Keratinocyte (primary cell): Measurements from ENCODE around the gene CAVIN1. TPM values are rescaled to one million over a fixed set of nuclear protein-coding genes. Genes with fewer than 3 reads are reported as not detected.

ENCODE experiments used
- DNase-seq: peaks from one replicate; pipeline ENCODE4 v3.0.0-alpha.2; 2011; ENCODE audit warnings: low read depth, missing footprints, low spot score
- FAIRE-seq: peaks from 2 replicates; lab custom pipeline; 2011; peaks lifted over from hg19 to GRCh38; lab: Jason Lieb, UNC
- H2AFZ ChIP-seq: 2 replicates; pipeline ENCODE4 v1.6.0; 2012; ENCODE audit warnings: low read length, control low read depth, inconsistent platforms; ENCODE audit not compliant: control insufficient read depth
- H3K27ac ChIP-seq: 2 replicates; pipeline ENCODE4 v1.5.1; 2011; ENCODE audit warnings: low read length; ENCODE audit not compliant: control insufficient read depth, insufficient read depth
- H3K27me3 ChIP-seq: 3 replicates; pipeline ENCODE4 v1.6.0; 2011; ENCODE audit warnings: low read length; ENCODE audit not compliant: control insufficient read depth, insufficient read depth; ENCODE audit errors: extremely low read depth
- H3K36me3 ChIP-seq, 2 experiments: 2 replicates in 1 of 2; 3 replicates in 1 of 2; pipeline ENCODE4 v1.5.1; 2011; ENCODE audit warnings: low read length in 2 of 2, mild to moderate bottlenecking in 1 of 2; ENCODE audit not compliant: control insufficient read depth in 2 of 2, insufficient read depth in 2 of 2; ENCODE audit errors: extremely low read depth in 1 of 2
- H3K4me1 ChIP-seq: 3 replicates; pipeline ENCODE4 v1.5.1; 2011; ENCODE audit warnings: low read length; ENCODE audit not compliant: control insufficient read depth, insufficient read depth; ENCODE audit errors: extremely low read depth
- H3K4me2 ChIP-seq: 3 replicates; pipeline ENCODE4 v1.6.0; 2011; ENCODE audit warnings: low read depth, low read length; ENCODE audit not compliant: control insufficient read depth, insufficient read depth; ENCODE audit errors: extremely low read depth
- H3K4me3 ChIP-seq, 3 experiments: fragments of 200-600 bp in 1 of 3; sonication (generic) in 1 of 3; 2 replicates in 2 of 3; 3 replicates in 1 of 3; pipeline ENCODE4 v1.5.1; 2011 to 2016; ENCODE audit warnings: low read length in 3 of 3, mild to moderate bottlenecking in 3 of 3, control low read depth in 2 of 3, inconsistent platforms in 1 of 3, low read depth in 1 of 3, mixed read lengths in 1 of 3, mixed run types in 1 of 3, moderate library complexity in 1 of 3; ENCODE audit not compliant: control insufficient read depth in 2 of 3, insufficient read depth in 2 of 3; ENCODE audit errors: extremely low read depth in 1 of 3
- H3K79me2 ChIP-seq: 2 replicates; pipeline ENCODE4 v1.6.0; 2012; ENCODE audit warnings: low read length; ENCODE audit not compliant: control insufficient read depth, insufficient read depth
- H3K9ac ChIP-seq: 3 replicates; pipeline ENCODE4 v1.6.0; 2011; ENCODE audit warnings: low read length; ENCODE audit not compliant: control insufficient read depth, insufficient read depth; ENCODE audit errors: extremely low read depth
- H3K9me1 ChIP-seq: 3 replicates; pipeline ENCODE4 v1.6.0; 2011; ENCODE audit warnings: low read length; ENCODE audit not compliant: control insufficient read depth, insufficient read depth; ENCODE audit errors: extremely low read depth
- H3K9me3 ChIP-seq: 2 replicates; pipeline ENCODE4 v1.5.1; 2012; ENCODE audit warnings: low read depth, low read length; ENCODE audit not compliant: control insufficient read depth
- H4K20me1 ChIP-seq: 3 replicates; pipeline ENCODE4 v1.6.0; 2011; ENCODE audit warnings: low read length; ENCODE audit not compliant: control insufficient read depth, insufficient read depth; ENCODE audit errors: extremely low read depth
- CTCF ChIP-seq, 3 experiments: IDR thresholded peaks in 1 of 3; conservative IDR thresholded peaks in 1 of 3; optimal IDR thresholded peaks in 1 of 3; 2 replicates in 2 of 3; 3 replicates in 1 of 3; pipeline versions ENCODE3 to v1.5.1; 2011; ENCODE audit warnings: low read length in 3 of 3, mild to moderate bottlenecking in 3 of 3, moderate library complexity in 2 of 3, control low read depth in 1 of 3, inconsistent platforms in 1 of 3; ENCODE audit not compliant: insufficient read depth in 2 of 3; ENCODE audit errors: extremely low read depth in 1 of 3
- EZH2 ChIP-seq: IDR thresholded peaks from one replicate; pipeline ENCODE4 v1.6.1; 2012; ENCODE audit warnings: inconsistent platforms, mild to moderate bottlenecking, low read length, moderate library complexity
- dilution Hi-C: fragments of 300-500 bp; cut with MboI; formaldehyde crosslinking; loops from one replicate; pipeline ENCODE4 v1.7.0; 2020; ENCODE audit warnings: low sequenced_read_pairs; ENCODE audit not compliant: extremely low pct_ligation_motif_present
- polyA plus RNA-seq, 5 experiments: library from polyadenylated mRNA; depleted of rRNA in 3 of 5; stranded (reverse) in 3 of 5; stranded (forward) in 1 of 5; unstranded in 1 of 5; fragments of >200 nt; gene quantifications; 1 replicate in 1 of 5; 2 replicates in 3 of 5; 3 replicates in 1 of 5; pipeline versions ENCODE4 v1.2.1 to v1.2.3, GENCODE V29; 2011 to 2012; ENCODE audit warnings: missing spikeins in 2 of 5, low read depth in 1 of 5, low replicate concordance in 1 of 5

Gene CAVIN1
- polyA plus RNA-seq, 1 donor (not counting 4 experiments of a cell fraction or from before 2014, with no cell fraction given): 172 TPM

DNA sequence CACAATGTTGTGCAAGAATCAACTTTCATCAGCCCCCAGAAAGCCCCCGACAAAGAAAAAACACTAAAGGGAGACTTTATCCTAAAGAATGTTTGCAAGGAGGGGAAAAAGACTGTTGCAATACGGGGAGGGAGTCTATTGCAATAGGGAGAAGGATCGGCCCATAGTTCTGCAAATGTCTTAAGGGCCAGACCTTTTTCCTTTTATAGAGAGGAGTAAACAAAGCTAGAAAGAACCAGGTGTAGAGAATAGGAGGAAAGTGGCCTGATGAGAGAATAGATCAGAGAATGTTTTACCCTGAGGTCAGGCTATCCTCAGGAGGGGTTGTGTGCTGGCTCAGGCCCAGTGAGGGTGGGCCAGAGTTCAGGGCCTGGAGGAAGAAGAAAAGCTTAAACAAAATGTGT lies 8.7 kb upstream of the CAVIN1 start:
- Histone ChIP-seq H3K9ac (no peak overlapping the region), H3K9me3 (no peaks in the 10 kb centered on the region), H3K4me1 (peaks cover 12% of the 10 kb centered on the region), H3K36me3 (no peaks in the 10 kb centered on the region), H3K27me3 (no peaks in the 10 kb centered on the region), H2AFZ (no peak overlapping the region), H3K4me3 (no peak overlapping the region), H4K20me1 (no peaks in the 10 kb centered on the region), H3K4me2 (no peak overlapping the region), H3K27ac (no peak overlapping the region), H3K9me1 (no peaks in the 10 kb centered on the region), H3K79me2 (no peaks in the 10 kb centered on the region)
- FAIRE-seq (no peak), DNase-seq (no peak)
- dilution Hi-C loops: no loop called here
- TF ChIP-seq EZH2 (no peak), CTCF (optimal IDR thresholded peaks at IDR 0.05 in 1 of 3, IDR thresholded peaks at IDR 0.05 in 1 of 3, conservative IDR thresholded peaks at IDR 0.05 in 1 of 3; ENCODE audit: extremely low read depth in 1 of 3, insufficient read depth in 2 of 3, low read length in 3 of 3) (no peak)

- TF ChIP-seq CTCF (optimal IDR thresholded peaks at IDR 0.05 in 1 of 3, IDR thresholded peaks at IDR 0.05 in 1 of 3, conservative IDR thresholded peaks at IDR 0.05 in 1 of 3; ENCODE audit: extremely low read depth in 1 of 3, insufficient read depth in 2 of 3, low read length in 3 of 3) (no peak), EZH2 (no peak)
- no peak overlapping the region for H3K4me2 ChIP-seq
- peaks cover 17% of the 10 kb centered on the region for H3K4me1 ChIP-seq
- no peak overlapping the region for H3K9ac ChIP-seq
- no peak overlapping the region for H3K4me3 ChIP-seq
- FAIRE-seq (no peak), DNase-seq (no peak)
- no peaks in the 10 kb centered on the region for H4K20me1 ChIP-seq
- no peak overlapping the region for H2AFZ ChIP-seq
- H3K27ac ChIP-seq: no peak overlapping the region
- dilution Hi-C loops: no loop called here
- no peaks in the 10 kb centered on the region for H3K9me1 ChIP-seq
- H3K27me3 ChIP-seq: no peaks in the 10 kb centered on the region
- H3K36me3 ChIP-seq: no peaks in the 10 kb centered on the region
- no peaks in the 10 kb centered on the region for H3K79me2 ChIP-seq
- H3K9me3 ChIP-seq: no peaks in the 10 kb centered on the region
These were observed 6.8 kb upstream of the CAVIN1 start for GRCh38 chr17:42429726-42430447.
